ENCODE results near the gene SPTBN4.

Gene SPTBN4

GRCh38 chr19:40597329-40597838 is 130.6 kb downstream of the SPTBN4 start:
- peak overlapping the region; percentile 25 for H3K4me3 ChIP-seq (replicated peaks; ENCODE audit: low read depth, low read length)
- DNase-seq (ENCODE audit: low read depth): no peak
- TF ChIP-seq, protein P1, sequence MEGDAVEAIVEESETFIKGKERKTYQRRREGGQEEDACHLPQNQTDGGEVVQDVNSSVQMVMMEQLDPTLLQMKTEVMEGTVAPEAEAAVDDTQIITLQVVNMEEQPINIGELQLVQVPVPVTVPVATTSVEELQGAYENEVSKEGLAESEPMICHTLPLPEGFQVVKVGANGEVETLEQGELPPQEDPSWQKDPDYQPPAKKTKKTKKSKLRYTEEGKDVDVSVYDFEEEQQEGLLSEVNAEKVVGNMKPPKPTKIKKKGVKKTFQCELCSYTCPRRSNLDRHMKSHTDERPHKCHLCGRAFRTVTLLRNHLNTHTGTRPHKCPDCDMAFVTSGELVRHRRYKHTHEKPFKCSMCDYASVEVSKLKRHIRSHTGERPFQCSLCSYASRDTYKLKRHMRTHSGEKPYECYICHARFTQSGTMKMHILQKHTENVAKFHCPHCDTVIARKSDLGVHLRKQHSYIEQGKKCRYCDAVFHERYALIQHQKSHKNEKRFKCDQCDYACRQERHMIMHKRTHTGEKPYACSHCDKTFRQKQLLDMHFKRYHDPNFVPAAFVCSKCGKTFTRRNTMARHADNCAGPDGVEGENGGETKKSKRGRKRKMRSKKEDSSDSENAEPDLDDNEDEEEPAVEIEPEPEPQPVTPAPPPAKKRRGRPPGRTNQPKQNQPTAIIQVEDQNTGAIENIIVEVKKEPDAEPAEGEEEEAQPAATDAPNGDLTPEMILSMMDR (IDR thresholded peaks at IDR 0.05; ENCODE audit: low read length, missing control alignments): no peak

DNA sequence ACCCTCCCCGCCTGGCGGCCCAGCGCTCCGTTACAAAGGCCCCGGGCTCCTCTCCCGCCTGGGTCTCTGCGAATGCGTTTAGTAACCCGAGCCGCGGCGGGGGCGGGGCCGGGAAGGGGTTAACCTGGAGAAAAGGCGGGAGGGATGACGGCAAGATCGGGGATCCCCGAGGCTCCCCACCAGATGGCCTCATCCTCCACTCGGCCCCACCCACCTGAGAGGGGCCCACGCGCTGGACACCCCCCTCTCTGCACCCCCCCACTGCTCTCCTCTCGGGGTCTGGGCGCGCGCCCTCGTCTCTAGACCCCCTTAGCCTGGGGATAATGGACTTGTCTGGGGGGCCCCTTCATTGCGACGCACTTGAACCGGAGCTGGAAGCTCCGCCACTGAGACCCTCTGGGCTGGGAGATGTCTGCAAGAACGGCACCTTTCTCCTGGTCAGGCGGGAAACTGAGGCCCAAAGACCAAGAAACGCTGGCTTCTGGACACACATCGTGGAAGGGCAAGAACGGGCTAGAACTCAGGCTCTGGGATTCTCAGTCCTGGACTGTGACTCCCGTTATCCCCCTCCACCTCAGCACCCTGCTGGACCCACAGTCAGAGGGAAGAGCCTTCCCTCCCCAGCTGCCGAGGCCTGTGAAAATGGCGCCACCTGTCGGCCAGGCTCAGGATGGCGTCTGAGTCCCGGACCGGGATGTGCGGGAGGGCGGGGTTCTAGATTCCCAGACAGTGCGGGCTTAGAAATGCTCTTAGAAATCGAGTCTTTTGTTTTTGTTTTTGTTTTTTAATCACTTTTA is 131.5 kb downstream of the SPTBN4 start:
- TF ChIP-seq, protein P1 (IDR thresholded peaks at IDR 0.05; ENCODE audit: low read length, missing control alignments): peak; percentile 96
- peak; percentile 88 for DNase-seq (ENCODE audit: low read depth)
- peak overlapping the region; percentile 43 for H3K4me3 ChIP-seq (replicated peaks; ENCODE audit: low read depth, low read length)

DNA sequence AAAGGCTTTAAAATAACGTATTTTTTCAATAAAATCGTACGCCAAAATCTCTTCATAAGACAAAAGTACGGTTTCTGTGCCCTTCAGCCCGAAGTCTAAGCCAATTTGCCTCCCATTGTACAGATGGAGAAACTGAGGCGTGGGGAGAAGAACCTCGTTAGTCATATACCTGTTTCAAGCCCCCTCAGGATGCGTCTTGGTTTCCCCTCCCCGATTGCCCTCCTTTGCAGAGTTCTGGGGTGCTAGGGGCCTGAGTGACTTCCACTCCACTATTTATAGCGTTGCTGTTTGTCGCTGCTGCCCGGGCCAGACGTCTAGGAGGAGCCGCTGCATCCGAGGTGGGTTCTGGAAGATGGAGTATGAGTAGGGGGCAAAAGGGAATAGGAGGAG is 132.1 kb downstream of the SPTBN4 start:
- DNase-seq (ENCODE audit: low read depth): no peak
- no peak overlapping the region for H3K4me3 ChIP-seq (replicated peaks; ENCODE audit: low read depth, low read length)
- TF ChIP-seq, protein P1 (IDR thresholded peaks at IDR 0.05; ENCODE audit: low read length, missing control alignments): no peak

GRCh38 chr19:40599331-40599901 is 132.6 kb downstream of the SPTBN4 start:
- TF ChIP-seq, protein P1 (IDR thresholded peaks at IDR 0.05; ENCODE audit: low read length, missing control alignments): no peak
- peak overlapping the region; percentile 21 for H3K4me3 ChIP-seq (replicated peaks; ENCODE audit: low read depth, low read length)
- no peak for DNase-seq (ENCODE audit: low read depth)

DNA sequence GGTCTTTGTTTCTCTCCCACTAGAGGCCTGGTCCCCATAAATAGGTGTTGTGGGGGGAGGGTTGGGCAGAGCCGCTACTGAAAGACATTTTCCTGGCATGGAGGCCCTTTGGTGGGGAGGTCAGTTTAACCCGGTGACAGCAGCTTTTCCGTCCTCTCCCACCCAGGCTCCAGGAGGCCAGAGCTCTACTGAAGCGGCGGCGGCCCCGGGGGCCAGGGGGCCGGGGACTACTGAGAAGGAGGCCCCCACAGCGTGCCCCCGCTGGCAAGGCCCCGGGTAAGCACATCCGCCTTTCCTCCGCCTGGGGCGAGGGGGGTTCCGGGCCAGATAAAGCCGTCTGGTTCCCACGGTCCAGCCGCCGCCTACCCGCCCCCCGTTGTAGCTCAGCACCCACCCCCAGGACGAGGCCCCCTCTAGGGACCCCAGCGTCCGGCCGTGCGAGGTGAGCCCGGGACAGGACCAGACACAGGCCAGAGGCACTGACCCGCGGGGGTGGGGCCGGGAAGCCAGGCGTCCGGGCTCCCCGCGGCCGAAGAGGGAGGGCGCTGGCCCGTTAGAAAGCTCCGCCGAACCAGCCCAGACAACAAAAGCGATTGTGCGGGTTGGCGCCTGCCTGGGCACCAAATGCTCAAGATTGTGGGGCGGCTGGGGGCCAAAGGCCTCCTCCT is 133.2 kb downstream of the SPTBN4 start:
- TF ChIP-seq, protein P1 (IDR thresholded peaks at IDR 0.05; ENCODE audit: low read length, missing control alignments): no peak
- DNase-seq (ENCODE audit: low read depth): no peak
- peak overlapping the region; percentile 21 for H3K4me3 ChIP-seq (replicated peaks; ENCODE audit: low read depth, low read length)

DNA sequence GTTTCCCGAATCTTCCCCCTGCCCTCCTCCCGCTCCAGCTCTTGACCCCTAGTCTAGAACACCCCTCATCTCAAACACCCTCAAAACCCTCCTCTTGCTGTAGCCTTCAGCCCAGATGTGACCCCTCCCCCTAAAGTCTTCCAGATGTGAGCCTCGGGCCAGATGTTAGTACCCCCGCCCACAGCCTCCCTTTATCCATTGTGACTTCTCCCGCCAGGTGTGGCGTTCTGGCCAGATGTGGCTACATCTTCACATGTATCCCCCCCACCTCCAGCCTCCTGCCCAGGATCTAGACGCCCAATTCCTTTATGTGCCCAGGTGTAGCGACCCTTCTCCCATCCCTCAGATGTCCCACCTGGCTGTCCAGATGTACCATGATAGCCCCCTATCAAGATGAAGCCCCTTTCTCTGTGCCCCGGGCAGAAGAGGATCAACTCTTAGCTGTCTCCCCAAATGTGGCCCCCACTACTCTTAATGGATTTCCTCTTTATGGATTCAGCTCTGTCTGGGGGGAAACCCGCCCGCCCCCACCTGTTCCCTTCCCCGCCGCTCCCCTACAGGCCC is 133.9 kb downstream of the SPTBN4 start:
- peak overlapping the region; percentile 12 for H3K4me3 ChIP-seq (replicated peaks; ENCODE audit: low read depth, low read length)
- DNase-seq (ENCODE audit: low read depth): no peak
- TF ChIP-seq, protein P1 (IDR thresholded peaks at IDR 0.05; ENCODE audit: low read length, missing control alignments): no peak

Data from fibroblast of pulmonary artery (primary cell).